Kidney epithelial cell (primary cell): ENCODE measurements around the gene MGMT. TPM values are rescaled to one million over a fixed set of nuclear protein-coding genes. Genes with fewer than 3 reads are reported as not detected.

Experiments
- DNase-seq: peaks from one replicate; pipeline ENCODE4 v3.0.0-alpha.2; 2010; ENCODE audit warnings: low read depth
- H3K27me3 ChIP-seq: 2 replicates; pipeline ENCODE4 v1.6.0; 2011; ENCODE audit warnings: low read length; ENCODE audit not compliant: control insufficient read depth, insufficient read depth
- H3K36me3 ChIP-seq: 2 replicates; pipeline ENCODE4 v1.5.1; 2011; ENCODE audit warnings: low read length; ENCODE audit not compliant: control insufficient read depth, insufficient read depth
- H3K4me3 ChIP-seq: 2 replicates; pipeline ENCODE4 v1.5.1; 2011; ENCODE audit warnings: low read depth, mild to moderate bottlenecking, control low read depth, low read length
- CTCF ChIP-seq: IDR thresholded peaks from 2 replicates; pipeline ENCODE4 v1.5.1; 2011; ENCODE audit warnings: mild to moderate bottlenecking, moderate library complexity, low read length, control low read depth, inconsistent platforms; ENCODE audit not compliant: insufficient read depth, poor library complexity, severe bottlenecking
- total RNA-seq: library from RNA; depleted of rRNA; stranded (reverse); fragments of >200 nt; gene quantifications from 2 replicates; pipeline ENCODE4 v1.2.3, GENCODE V29; 2015

MGMT gene
- total RNA-seq, 1 donor from 2014 or later: 36.1 TPM

GRCh38 chr10:129727071-129727470 is 260.0 kb downstream of the MGMT start:
- no peak overlapping the region for H3K4me3 ChIP-seq
- no peak for TF ChIP-seq CTCF
- no peak for DNase-seq
- no peaks in the 10 kb centered on the region for H3K36me3 ChIP-seq
- no peaks in the 10 kb centered on the region for H3K27me3 ChIP-seq

- DNase-seq: no peak
- Histone ChIP-seq H3K4me3 (no peak overlapping the region), H3K36me3 (no peaks in the 10 kb centered on the region), H3K27me3 (no peaks in the 10 kb centered on the region)
- no peak for TF ChIP-seq CTCF
These were observed 260.5 kb downstream of the MGMT start for GRCh38 chr10:129727495-129727894.

GRCh38 chr10:129728246-129728820 is 261.3 kb downstream of the MGMT start:
- DNase-seq: no peak
- no peaks in the 10 kb centered on the region for H3K27me3 ChIP-seq
- H3K36me3 ChIP-seq: no peaks in the 10 kb centered on the region
- no peak overlapping the region for H3K4me3 ChIP-seq
- TF ChIP-seq CTCF: no peak

- no peak overlapping the region for H3K4me3 ChIP-seq
- no peaks in the 10 kb centered on the region for H3K36me3 ChIP-seq
- DNase-seq: no peak
- TF ChIP-seq CTCF: no peak
- H3K27me3 ChIP-seq: no peaks in the 10 kb centered on the region
These were observed 262.1 kb downstream of the MGMT start for GRCh38 chr10:129728905-129729795.

GRCh38 chr10:129730272-129730992 is 263.4 kb downstream of the MGMT start:
- no peak for TF ChIP-seq CTCF
- Histone ChIP-seq H3K36me3 (no peaks in the 10 kb centered on the region), H3K4me3 (no peak overlapping the region), H3K27me3 (no peaks in the 10 kb centered on the region)
- DNase-seq: no peak
